ENCODE measurements around the gene FOXN3. TPM values are rescaled to one million over a fixed set of nuclear protein-coding genes. Genes with fewer than 3 reads are reported as not detected.

The FOXN3 gene
- total and polyA plus RNA-seq, 10 of the 15 experiments (the other 5 are each of a cell fraction or from before 2014, with no cell fraction given): 4.5 to 68.9 (median 29.7) TPM

DNA sequence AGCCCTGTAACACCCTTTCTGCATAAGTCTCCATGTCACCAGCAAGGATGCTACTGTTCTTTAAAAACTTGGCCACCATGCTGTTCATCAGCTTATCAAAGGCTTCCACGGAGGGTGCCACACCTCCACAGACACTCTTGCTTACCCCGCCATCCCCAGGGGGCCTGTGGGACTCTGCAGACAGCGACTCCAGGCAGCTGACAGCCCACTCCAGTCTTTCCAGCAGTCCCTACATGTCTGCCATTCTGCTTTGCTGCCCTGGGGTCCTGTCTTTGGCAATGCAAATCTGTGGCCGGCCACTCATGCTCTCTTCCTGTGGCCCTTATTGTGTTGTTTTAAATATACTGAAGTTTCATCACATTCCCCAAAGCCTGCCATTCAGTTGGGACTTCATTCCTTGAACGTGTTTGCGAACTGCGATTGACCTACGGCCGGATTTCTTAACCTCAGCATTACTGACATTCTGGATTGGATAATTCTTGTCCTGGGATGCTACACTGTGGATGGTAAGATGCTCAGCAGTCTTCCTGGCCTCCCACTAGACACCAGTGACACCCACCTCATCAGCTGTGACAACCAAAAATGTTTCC, 125.6 kb downstream of the FOXN3 start (continued):
- TF ChIP-seq E4F1 (IDR thresholded peaks at IDR 0.05; ENCODE audit: borderline replicate concordance, partially characterized antibody): no peak
- no peak for TF ChIP-seq STAT1 (conservative IDR thresholded peaks at IDR 0.05)
- no peak for TF ChIP-seq NFXL1 (IDR thresholded peaks at IDR 0.05; ENCODE audit: borderline replicate concordance)
- TF ChIP-seq LARP7 (IDR thresholded peaks at IDR 0.05): no peak
- TF ChIP-seq RELA (IDR thresholded peaks at IDR 0.05; ENCODE audit: borderline replicate concordance, partially characterized antibody): no peak
- no peak for TF ChIP-seq ZBED1 (IDR thresholded peaks at IDR 0.05; ENCODE audit: borderline replicate concordance)

DNA sequence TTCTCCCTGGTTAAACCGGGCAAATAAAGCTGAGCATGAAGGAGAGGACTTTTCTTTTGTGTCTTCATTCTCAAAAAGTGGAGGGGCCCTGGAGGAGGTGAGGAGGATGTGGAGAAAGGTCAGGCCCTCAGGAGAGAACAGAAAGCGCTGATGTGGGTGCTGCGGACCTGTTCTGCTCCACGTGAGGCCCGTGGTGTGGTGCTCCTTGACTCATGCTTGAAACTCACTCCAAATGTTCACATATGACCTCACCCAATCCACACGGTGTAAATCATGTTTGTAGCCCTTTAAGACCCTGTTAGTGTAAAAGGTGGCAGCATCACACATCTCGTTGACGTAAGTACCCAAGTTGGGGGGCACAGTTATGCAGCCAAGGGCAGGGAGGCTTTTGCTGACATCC, 126.2 kb downstream of the FOXN3 start:
- CTCF ChIA-PET: no interaction called here
- POLR2A ChIA-PET: no interaction called here
- Histone ChIP-seq H4K20me1 (ENCODE audit: control insufficient read depth, insufficient read depth) (no peaks in the 10 kb centered on the region), H3K4me2 (ENCODE audit: control insufficient read depth, insufficient read depth) (no peak overlapping the region), H3K36me3 (ENCODE audit: control insufficient read depth in 2 of 2, insufficient read depth in 2 of 2, low read length in 1 of 2) (peaks cover 2 to 5% of the 10 kb centered on the region in 2 experiments; a peak in 2 of 4 replicates), H3K4me1 (ENCODE audit: control insufficient read depth, insufficient read depth, low read length) (peaks cover 2% of the 10 kb centered on the region; the same call in 1 of the 2 replicates), H3K27ac (ENCODE audit: control insufficient read depth, insufficient read depth) (no peak overlapping the region), H3K4me3 (no peak overlapping the region), H3K27me3 (replicated peaks in 1 of 2; ENCODE audit: control insufficient read depth in 2 of 2, insufficient read depth in 2 of 2, low read length in 1 of 2) (no peaks in the 10 kb centered on the region), H3K9me3 (replicated peaks; ENCODE audit: control insufficient read depth, insufficient read depth, low read length) (no peaks in the 10 kb centered on the region), H2AFZ (ENCODE audit: control insufficient read depth, low read depth, low read length) (no peak overlapping the region), H3K79me2 (ENCODE audit: control insufficient read depth, insufficient read depth, low read length) (no peaks in the 10 kb centered on the region; the same call in none of the 2 replicates), H3K9ac (ENCODE audit: control insufficient read depth, insufficient read depth, low read length) (no peak overlapping the region)
- no TSS peak for BruUV-seq (replicated peaks)
- no peak for DNase-seq (ENCODE audit: low read depth, low spot score)
- SMC1A ChIA-PET (ENCODE audit: uncharacterized antibody, unreplicated experiment): interaction anchor here (1.5 to 1.7 kb wide), 2 partner anchors 13 to 15 kb away, joined by 4 read pairs; no protein-coding TSS in a partner anchor
- in situ Hi-C loops (cut with MboI): no loop called here
- intact Hi-C loops (cut with micrococcal nuclease; ENCODE audit: unreplicated experiment): no loop called here
- RAD21 ChIA-PET (ENCODE audit: unreplicated experiment): no interaction called here
- FAIRE-seq: no peak
- WGBS (ENCODE audit: insufficient coverage, insufficient replicate concordance, low lambda C conversion rate, missing lambda C conversion rate): 47% methylated on average over 8 of the region's 8 CpGs
- ATAC-seq: no peak
- TF ChIP-seq RB1 (IDR thresholded peaks at IDR 0.05; ENCODE audit: borderline replicate concordance): no peak
- TF ChIP-seq E2F8 (IDR thresholded peaks at IDR 0.05; ENCODE audit: low read depth, partially characterized antibody): no peak
- TF ChIP-seq, protein P1, sequence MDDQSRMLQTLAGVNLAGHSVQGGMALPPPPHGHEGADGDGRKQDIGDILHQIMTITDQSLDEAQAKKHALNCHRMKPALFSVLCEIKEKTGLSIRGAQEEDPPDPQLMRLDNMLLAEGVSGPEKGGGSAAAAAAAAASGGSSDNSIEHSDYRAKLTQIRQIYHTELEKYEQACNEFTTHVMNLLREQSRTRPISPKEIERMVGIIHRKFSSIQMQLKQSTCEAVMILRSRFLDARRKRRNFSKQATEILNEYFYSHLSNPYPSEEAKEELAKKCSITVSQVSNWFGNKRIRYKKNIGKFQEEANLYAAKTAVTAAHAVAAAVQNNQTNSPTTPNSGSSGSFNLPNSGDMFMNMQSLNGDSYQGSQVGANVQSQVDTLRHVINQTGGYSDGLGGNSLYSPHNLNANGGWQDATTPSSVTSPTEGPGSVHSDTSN (IDR thresholded peaks at IDR 0.05; ENCODE audit: insufficient replicate concordance, low read depth, low read length): no peak
- TF ChIP-seq ZNF24 (IDR thresholded peaks at IDR 0.05): no peak
- TF ChIP-seq MEF2B (IDR thresholded peaks at IDR 0.05; ENCODE audit: partially characterized antibody, poor library complexity, severe bottlenecking): no peak
- TF ChIP-seq ESRRA (IDR thresholded peaks at IDR 0.05; ENCODE audit: low read length): no peak
